Ovary (tissue), 9 donors: Measurements from ENCODE around the gene MORN3. TPM values are rescaled to one million over a fixed set of nuclear protein-coding genes. Genes with fewer than 3 reads are reported as not detected.
"Not testable (repeated sequence)": the region's sequence is repeated elsewhere in the genome, so short reads cannot be mapped to it uniquely, and the experiment has no call there.

Experiments used
- DNase-seq, 5 donors: peaks; one replicate each; pipeline ENCODE4 v3.0.0-alpha.2; 2019 to 2020
- H3K27ac ChIP-seq, 2 donors: fragments of 200-600 bp; one replicate each; pipeline versions ENCODE4 v1.5.1 to v1.8.0; 2019 to 2022
- H3K27me3 ChIP-seq: fragments of 200-600 bp; one replicate; pipeline ENCODE4 v1.8.0; 2022
- H3K36me3 ChIP-seq: fragments of 200-600 bp; sonication (generic); one replicate; pipeline ENCODE4 v1.5.1; 2019
- H3K4me1 ChIP-seq: one replicate; pipeline ENCODE4 v1.8.1; 2013; ENCODE audit warnings: mild to moderate bottlenecking, moderate library complexity; ENCODE audit not compliant: insufficient read depth
- H3K4me3 ChIP-seq: fragments of 200-600 bp; sonication (generic); one replicate; pipeline ENCODE4 v1.5.1; 2017
- H3K9me3 ChIP-seq, 2 donors: fragments of 200-600 bp in 1 of 2; sonication (generic) in 1 of 2; one replicate each; pipeline versions ENCODE4 v1.5.1 to v1.8.1; 2013 to 2019; ENCODE audit warnings: mild to moderate bottlenecking in 1 of 2, moderate library complexity in 1 of 2
- CTCF ChIP-seq, 3 donors: fragments of 450-650 bp in 2 of 3; fragments of 200-600 bp in 1 of 3; IDR thresholded peaks; one replicate each; pipeline versions ENCODE4 v1.5.1 to v1.8.0; 2016 to 2022; ENCODE audit warnings: antibody characterized with exemption in 3 of 3, mild to moderate bottlenecking in 1 of 3
- EP300 ChIP-seq: sonication (generic); formaldehyde crosslinking; IDR thresholded peaks from one replicate; pipeline ENCODE4 v1.6.1; 2017; ENCODE audit warnings: antibody characterized with exemption
- POLR2A ChIP-seq: fragments of 450-650 bp; IDR thresholded peaks from one replicate; pipeline ENCODE4 v1.6.1; 2017; ENCODE audit warnings: antibody characterized with exemption, mild to moderate bottlenecking, moderate library complexity
- WGBS, 3 donors: extraction: QIAGEN DNeasy Blood & Tissue Kit in 1 of 3; methylation state at CpG; one replicate each; pipeline versions ENCODE4 v1.1.5 to v1.1.7; 2013 to 2017; 5-methylcytosine and 5-hydroxymethylcytosine counted together
- intact Hi-C, 4 donors: fragments of 100-400 bp; cut with DNase I; formaldehyde crosslinking; loops; one replicate each; pipeline versions ENCODE4 v1.11.0 to v1.15.1; 2022 to 2023
- polyA plus RNA-seq, 2 donors: library from polyadenylated mRNA; stranded (reverse); fragments of 200-250 nt in 1 of 2; fragments of 350-450 nt in 1 of 2; fragmentation: Illumina TruSeq in 1 of 2; extraction: RNeasy Lipid Tissue Mini Kit (QIAGEN cat#74804) in 1 of 2; gene quantifications; one replicate each; pipeline ENCODE4 v1.2.3, GENCODE V29; 2013 to 2014
- total RNA-seq, 7 donors: library from RNA; depleted of rRNA in 2 of 7; stranded (reverse); fragments of >200 nt in 2 of 7; fragmentation: NEBNext Ultra II Directional in 3 of 7; extraction: Animal tissue kit (Norgen Biotek cat#: 25700) in 3 of 7; gene quantifications; one replicate each; pipeline versions ENCODE4 v1.1.0 to v1.2.4, GENCODE V29; 2016 to 2023
- donor health status: DM: no; HTN: no; CAD: no; lungs with moderate emphysema.
- donor health status: DM: no; HTN: no; CAD: no.
- donor health status: Bipolar disorder and iron deficiency.
- donor health status: DM: yes; HTN: yes; CAD: no.
- donor health status: DM: no; HTN: no; CAD: no.
- donor health status: DM: yes; HTN: yes; CAD: no.

The MORN3 gene
- total and polyA plus RNA-seq, 9 donors = 0.08 to 3.2 (median 0.65) TPM

GRCh38 chr12:121668750-121669520 lies 519 bp downstream of the MORN3 start:
- DNase-seq = peak in 2 of 5 donors; percentile 50 to 63

DNA sequence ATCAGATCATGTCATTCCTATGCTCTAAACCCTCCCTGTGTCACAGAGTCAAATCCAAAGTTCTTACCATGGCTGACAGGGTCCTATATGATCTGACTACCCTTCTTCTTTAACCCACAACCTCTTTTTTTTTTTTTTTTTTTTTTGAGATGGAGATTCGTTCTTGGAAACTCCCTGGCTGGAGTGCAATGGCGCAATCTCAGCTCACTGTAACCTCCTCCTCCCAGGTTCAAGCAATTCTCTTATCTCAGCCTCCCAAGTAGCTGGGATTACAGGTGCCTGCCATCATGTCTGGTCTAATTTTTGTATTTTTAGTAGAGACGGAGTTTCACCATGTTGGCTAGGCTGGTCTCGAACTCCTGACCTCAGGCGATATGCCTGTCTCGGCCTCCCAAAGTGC lies 2.6 kb downstream of the MORN3 start:
- H3K36me3 ChIP-seq, DNase-seq, intact Hi-C loops, H3K27me3 ChIP-seq, H3K4me1 ChIP-seq, H3K4me3 ChIP-seq, H3K27ac ChIP-seq, H3K9me3 ChIP-seq: not testable (repeated sequence)
- WGBS, 3 donors = 78 to 82% (median 80%) methylated on average over 6 of the region's 6 CpGs

More at GRCh38 chr12:121668750-121669520, 519 bp downstream of the MORN3 start:
- Histone ChIP-seq H3K36me3 (no peaks in the 10 kb centered on the region), H3K9me3 (no peaks in the 10 kb centered on the region), H3K4me1 (no peaks in the 10 kb centered on the region), H3K27ac (no peak overlapping the region), H3K27me3 (no peaks in the 10 kb centered on the region), H3K4me3 (no peak overlapping the region)
- TF ChIP-seq EP300 (no peak), CTCF (IDR thresholded peaks at IDR 0.05) (peak in 1 of 3 donors; percentile 22), POLR2A (no peak)
- 75 to 81% (median 77%) methylated on average over 18 of the region's 18 CpGs for WGBS, 3 donors
- intact Hi-C loops = no loop called here

DNA sequence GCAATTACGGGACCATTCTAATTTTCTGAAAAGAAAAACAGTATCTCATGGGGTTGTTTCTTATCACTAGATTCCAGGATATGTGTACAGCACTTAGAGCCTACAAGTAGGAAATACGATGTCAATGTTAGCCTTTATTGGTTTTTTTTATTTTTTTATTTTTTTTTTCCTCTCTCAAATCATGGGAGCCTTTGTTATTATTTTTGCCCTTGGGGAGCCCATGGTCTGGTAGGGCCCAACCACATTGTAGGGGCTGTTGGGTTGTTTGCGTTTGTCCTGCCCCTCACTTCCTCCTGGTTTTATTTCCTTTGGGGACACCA lies 5.9 kb downstream of the MORN3 start:
- no peak for TF ChIP-seq CTCF (IDR thresholded peaks at IDR 0.05)
- TF ChIP-seq POLR2A = no peak
- TF ChIP-seq EP300 = no peak
- H3K27ac ChIP-seq = no peak overlapping the region
- no peak overlapping the region for H3K4me3 ChIP-seq
- intact Hi-C loops = no loop called here
- no peaks in the 10 kb centered on the region for H3K36me3 ChIP-seq
- H3K4me1 ChIP-seq = no peaks in the 10 kb centered on the region
- 87 to 91% (median 89%) methylated on average over 3 of the region's 3 CpGs for WGBS, 3 donors
- no peak for DNase-seq
- no peaks in the 10 kb centered on the region for H3K9me3 ChIP-seq
- no peaks in the 10 kb centered on the region for H3K27me3 ChIP-seq

DNA sequence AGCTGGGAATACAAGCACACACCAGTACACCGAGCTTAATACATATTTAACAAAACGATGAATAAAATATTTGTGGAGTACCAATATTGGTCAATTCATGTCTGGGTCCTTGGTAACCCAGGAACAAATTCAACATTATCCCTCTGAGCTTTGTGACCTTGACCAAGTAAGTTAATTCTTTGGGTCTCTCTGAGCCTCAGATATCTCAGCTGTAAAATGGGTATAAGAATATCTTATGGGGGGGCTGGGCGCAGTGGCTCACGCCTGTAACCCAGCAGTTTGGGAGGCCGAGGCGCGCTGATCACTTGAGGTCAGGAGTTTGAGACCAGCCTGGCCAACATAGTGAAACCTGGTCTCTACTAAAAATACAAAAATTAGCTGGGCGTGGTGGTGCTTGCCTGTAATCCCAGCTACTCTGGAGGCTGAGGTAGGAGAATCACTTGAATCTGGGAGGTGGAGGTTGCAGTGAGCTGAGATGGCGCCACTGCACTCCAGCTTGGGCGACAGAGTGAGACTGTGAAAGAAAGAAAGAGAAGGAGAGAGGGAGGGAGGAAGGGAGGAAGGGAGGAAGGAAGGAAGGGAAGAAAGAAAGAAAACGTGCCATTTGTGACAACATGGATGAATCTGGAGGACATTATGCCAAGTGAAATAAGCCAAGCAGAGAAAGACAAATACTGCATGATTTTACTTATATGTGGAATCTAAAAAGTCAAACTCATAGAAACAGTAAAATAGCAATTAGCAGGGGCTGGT lies 7.9 kb downstream of the MORN3 start:
- H3K9me3 ChIP-seq, H3K27me3 ChIP-seq, H3K4me3 ChIP-seq, H3K4me1 ChIP-seq, DNase-seq, intact Hi-C loops, H3K27ac ChIP-seq, H3K36me3 ChIP-seq: not testable (repeated sequence)
- WGBS, 3 donors = 84 to 88% (median 85%) methylated on average over 11 of the region's 11 CpGs

DNA sequence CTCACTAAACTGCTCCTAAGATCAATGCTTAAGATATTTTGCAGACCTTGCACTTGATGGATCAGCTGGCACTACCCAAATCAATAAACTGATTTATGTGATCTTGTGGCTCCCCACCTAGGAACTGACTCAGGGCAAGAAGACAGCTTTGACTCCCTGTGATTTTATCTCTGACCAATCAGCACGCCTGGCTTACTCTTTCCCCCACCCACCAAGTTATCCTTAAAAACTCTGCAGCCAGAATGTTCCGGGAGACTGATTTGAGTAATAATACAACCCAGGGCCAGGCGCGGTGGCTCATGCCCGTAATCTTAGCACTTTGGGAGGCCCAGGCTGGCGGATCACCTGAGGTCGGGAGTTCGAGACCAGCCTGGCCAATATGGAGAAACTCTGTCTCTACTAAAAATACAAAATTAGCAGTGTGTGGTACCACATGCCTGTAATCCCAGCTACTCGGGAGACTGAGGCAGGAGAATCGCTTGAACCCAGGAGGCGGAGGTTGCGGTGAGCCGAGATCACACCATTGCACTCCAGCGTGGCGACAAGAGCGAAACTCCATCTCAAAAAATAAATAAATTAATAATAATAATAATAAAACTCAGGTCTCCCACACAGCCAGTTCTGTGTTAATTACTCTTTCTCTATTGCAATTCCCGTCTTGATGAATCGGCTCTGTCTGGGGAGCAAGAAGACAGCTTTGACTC lies 12.0 kb downstream of the MORN3 start:
- Histone ChIP-seq H3K27me3 (no peaks in the 10 kb centered on the region), H3K9me3 (no peaks in the 10 kb centered on the region), H3K36me3 (no peaks in the 10 kb centered on the region), H3K4me3 (no peak overlapping the region), H3K4me1 (no peaks in the 10 kb centered on the region), H3K27ac (no peak overlapping the region)
- WGBS, 3 donors = 87 to 93% (median 92%) methylated on average over 18 of the region's 18 CpGs
- TF ChIP-seq POLR2A (no peak), CTCF (IDR thresholded peaks at IDR 0.05) (no peak), EP300 (no peak)
- intact Hi-C loops = no loop called here
- no peak for DNase-seq
